Measurements from ENCODE around the gene PEMT. TPM values are rescaled to one million over a fixed set of nuclear protein-coding genes. Genes with fewer than 3 reads are reported as not detected.

The PEMT gene
- total and polyA plus RNA-seq, 2 of the 8 experiments (the other 6 are each of a cell fraction or from before 2014, with no cell fraction given), result 42.0 to 118 TPM

DNA sequence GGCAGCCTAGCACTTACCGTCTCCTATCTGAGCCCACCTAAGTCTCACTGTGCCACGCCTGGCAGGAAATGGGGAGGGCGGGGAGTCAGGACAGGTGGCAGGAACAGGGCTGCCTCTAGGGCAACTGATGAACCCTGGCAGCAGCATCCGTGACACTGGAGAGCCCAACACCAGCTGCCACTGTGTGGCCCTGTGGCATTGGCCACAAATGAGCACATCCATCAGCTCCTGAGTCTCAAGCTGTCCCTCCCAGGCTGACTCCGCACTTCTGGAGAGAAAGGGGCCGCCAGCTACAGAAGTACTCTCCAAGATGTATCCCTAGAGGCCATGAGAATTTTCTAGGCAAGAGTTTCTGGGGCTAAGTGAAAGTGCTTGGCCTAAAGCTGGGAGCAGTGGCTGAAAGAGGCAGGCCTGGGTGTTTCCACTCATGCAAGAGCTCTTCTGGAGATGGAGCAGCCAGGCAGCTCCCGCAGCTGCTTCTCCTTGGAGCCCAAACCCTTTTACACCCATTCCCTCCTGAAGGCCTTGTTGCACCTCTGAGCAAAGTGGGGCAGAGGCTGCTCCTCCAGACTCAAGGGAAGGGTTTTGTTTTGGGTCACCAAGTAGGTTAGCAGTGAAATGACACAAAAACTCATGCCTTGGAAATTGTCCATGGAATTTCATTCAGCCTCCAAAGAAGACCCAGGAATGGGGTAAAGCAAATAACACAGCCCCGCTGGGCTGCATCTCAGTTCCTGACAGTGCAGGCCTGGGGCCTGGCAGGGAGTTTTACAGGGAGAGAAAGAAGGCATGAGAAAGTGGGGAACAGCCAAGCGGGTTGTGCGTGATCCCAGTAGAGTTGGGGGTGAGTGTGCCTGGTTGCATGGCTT lies 25.8 kb downstream of the PEMT start:
- Histone ChIP-seq H2BK15ac (ENCODE audit: low read length) (no peak overlapping the region), H3K14ac (ENCODE audit: insufficient read length) (no peak overlapping the region), H3K36me3 (ENCODE audit: control insufficient read depth in 2 of 4, insufficient read depth in 4 of 4, low read length in 3 of 4) (no peaks in the 10 kb centered on the region), H2BK5ac (ENCODE audit: low read depth, low read length) (no peak overlapping the region; the same call in none of the 2 replicates), H3K56ac (replicated peaks; ENCODE audit: insufficient read length, low read depth, low read length) (no peak overlapping the region), H3K23ac (ENCODE audit: insufficient read length) (no peak overlapping the region), H4K8ac (ENCODE audit: extremely low read depth, insufficient read depth, low read length) (no peak overlapping the region), H3K79me1 (ENCODE audit: low read depth, low read length) (peaks cover 5% of the 10 kb centered on the region), H4K5ac (ENCODE audit: insufficient read length, low read depth, low read length) (no peak overlapping the region), H3K9me3 (ENCODE audit: insufficient read depth in 2 of 2, low read depth in 1 of 2, low read length in 1 of 2) (no peaks in the 10 kb centered on the region), H3K4ac (replicated peaks; ENCODE audit: insufficient read length, low read depth, low read length) (peak overlapping the region; percentile 6), H3K4me3 (ENCODE audit: extremely low read depth in 1 of 4, insufficient read depth in 2 of 4, low read depth in 3 of 4, low read length in 4 of 4) (no peak overlapping the region), H2AFZ (ENCODE audit: low read length) (no peak overlapping the region), H3K9ac (replicated peaks in 1 of 4; ENCODE audit: extremely low read depth in 1 of 4, low read depth in 3 of 4, low read length in 3 of 4) (peak overlapping the region in 1 of 4 experiments; percentile 14; a peak in 1 of 7 replicates), H2BK20ac (ENCODE audit: low read length) (no peak overlapping the region), H2AK5ac (ENCODE audit: low read depth, low read length) (no peak overlapping the region), H3K27me3 (replicated peaks in 1 of 4; ENCODE audit: control insufficient read depth in 3 of 4, extremely low read depth in 1 of 4, insufficient read depth in 3 of 4, low read length in 3 of 4) (no peaks in the 10 kb centered on the region), H4K91ac (replicated peaks; ENCODE audit: insufficient read length, low read length) (peak overlapping the region; percentile 12), H3K23me2 (ENCODE audit: low read depth, low read length) (no peaks in the 10 kb centered on the region), H3K79me2 (ENCODE audit: control insufficient read depth in 1 of 2, insufficient read depth in 2 of 2, low read length in 2 of 2) (no peaks in the 10 kb centered on the region), H3K4me1 (replicated peaks in 1 of 4; ENCODE audit: control insufficient read depth in 3 of 4, insufficient read depth in 4 of 4, low read length in 3 of 4) (peaks cover 0 to 13% (median 8%) of the 10 kb centered on the region in 4 experiments; a peak in 5 of 7 replicates), H3K4me2 (ENCODE audit: insufficient read depth in 1 of 2, low read depth in 2 of 2, low read length in 2 of 2) (no peak overlapping the region), H3K18ac (ENCODE audit: extremely low read depth, low read length) (0 out of 2 replicates have a peak overlapping the region, but pooled peaks have one; percentile 75), H3K27ac (ENCODE audit: low read depth, low read length) (no peak overlapping the region), H4K20me1 (replicated peaks in 1 of 2; ENCODE audit: control insufficient read depth in 1 of 2, insufficient read depth in 2 of 2, low read length in 2 of 2) (peaks cover 2% of the 10 kb centered on the region in 2 experiments), H2BK120ac (replicated peaks; ENCODE audit: low read depth, low read length) (no peak overlapping the region), H2BK12ac (ENCODE audit: low read depth, low read length) (peak overlapping the region; percentile 27; the same call in 1 of the 2 replicates)
- no peak for DNase-seq (ENCODE audit: low read depth in 1 of 2, low spot score in 2 of 2)
- POLR2A ChIA-PET (ENCODE audit: partially characterized antibody), result interaction anchor here (0.7 to 5.1 kb wide), 3 partner anchors 19 to 69 kb away, joined by 3 to 25 read pairs (median 10); partner anchors contain the start of gene RASD1
- FAIRE-seq, result no peak
- CTCF ChIA-PET (ENCODE audit: partially characterized antibody), result interaction anchor here (0.7 to 9.7 kb wide), 16 partner anchors 8 to 208 kb away, joined by 3 to 81 read pairs (median 4); partner anchors contain the start of gene RASD1
- TF ChIP-seq, protein P1, sequence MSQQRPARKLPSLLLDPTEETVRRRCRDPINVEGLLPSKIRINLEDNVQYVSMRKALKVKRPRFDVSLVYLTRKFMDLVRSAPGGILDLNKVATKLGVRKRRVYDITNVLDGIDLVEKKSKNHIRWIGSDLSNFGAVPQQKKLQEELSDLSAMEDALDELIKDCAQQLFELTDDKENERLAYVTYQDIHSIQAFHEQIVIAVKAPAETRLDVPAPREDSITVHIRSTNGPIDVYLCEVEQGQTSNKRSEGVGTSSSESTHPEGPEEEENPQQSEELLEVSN (IDR thresholded peaks at IDR 0.05), result no peak
- TF ChIP-seq RAD21 (IDR thresholded peaks at IDR 0.05 in 1 of 2, conservative IDR thresholded peaks at IDR 0.05 in 1 of 2; ENCODE audit: low read depth in 2 of 2, low read length in 2 of 2), result no peak
- TF ChIP-seq, protein P2, sequence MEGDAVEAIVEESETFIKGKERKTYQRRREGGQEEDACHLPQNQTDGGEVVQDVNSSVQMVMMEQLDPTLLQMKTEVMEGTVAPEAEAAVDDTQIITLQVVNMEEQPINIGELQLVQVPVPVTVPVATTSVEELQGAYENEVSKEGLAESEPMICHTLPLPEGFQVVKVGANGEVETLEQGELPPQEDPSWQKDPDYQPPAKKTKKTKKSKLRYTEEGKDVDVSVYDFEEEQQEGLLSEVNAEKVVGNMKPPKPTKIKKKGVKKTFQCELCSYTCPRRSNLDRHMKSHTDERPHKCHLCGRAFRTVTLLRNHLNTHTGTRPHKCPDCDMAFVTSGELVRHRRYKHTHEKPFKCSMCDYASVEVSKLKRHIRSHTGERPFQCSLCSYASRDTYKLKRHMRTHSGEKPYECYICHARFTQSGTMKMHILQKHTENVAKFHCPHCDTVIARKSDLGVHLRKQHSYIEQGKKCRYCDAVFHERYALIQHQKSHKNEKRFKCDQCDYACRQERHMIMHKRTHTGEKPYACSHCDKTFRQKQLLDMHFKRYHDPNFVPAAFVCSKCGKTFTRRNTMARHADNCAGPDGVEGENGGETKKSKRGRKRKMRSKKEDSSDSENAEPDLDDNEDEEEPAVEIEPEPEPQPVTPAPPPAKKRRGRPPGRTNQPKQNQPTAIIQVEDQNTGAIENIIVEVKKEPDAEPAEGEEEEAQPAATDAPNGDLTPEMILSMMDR (IDR thresholded peaks at IDR 0.05; ENCODE audit: control extremely low read depth in 1 of 3, insufficient read depth in 1 of 3, low read depth in 1 of 3, low read length in 3 of 3), result no peak
- WGBS, 2 experiments (ENCODE audit: extremely low coverage in 1 of 2, insufficient coverage in 1 of 2, insufficient read length in 1 of 2, insufficient replicate concordance in 2 of 2, low coverage in 1 of 2, low lambda C conversion rate in 2 of 2, missing lambda C conversion rate in 1 of 2), result 88% methylated on average over 10 of the region's 10 CpGs; no CpG with 5 or more reads in 1 of the 2 experiments

All from H1 (cell line).